ENCODE results near the gene PSMD11.
A peak's percentile ranks its signal among the peaks of the same experiment; 100 is the strongest.
"Not testable (repeated sequence)": the region's sequence is repeated elsewhere in the genome, so short reads cannot be mapped to it uniquely, and the experiment has no call there.

The PSMD11 gene

DNA sequence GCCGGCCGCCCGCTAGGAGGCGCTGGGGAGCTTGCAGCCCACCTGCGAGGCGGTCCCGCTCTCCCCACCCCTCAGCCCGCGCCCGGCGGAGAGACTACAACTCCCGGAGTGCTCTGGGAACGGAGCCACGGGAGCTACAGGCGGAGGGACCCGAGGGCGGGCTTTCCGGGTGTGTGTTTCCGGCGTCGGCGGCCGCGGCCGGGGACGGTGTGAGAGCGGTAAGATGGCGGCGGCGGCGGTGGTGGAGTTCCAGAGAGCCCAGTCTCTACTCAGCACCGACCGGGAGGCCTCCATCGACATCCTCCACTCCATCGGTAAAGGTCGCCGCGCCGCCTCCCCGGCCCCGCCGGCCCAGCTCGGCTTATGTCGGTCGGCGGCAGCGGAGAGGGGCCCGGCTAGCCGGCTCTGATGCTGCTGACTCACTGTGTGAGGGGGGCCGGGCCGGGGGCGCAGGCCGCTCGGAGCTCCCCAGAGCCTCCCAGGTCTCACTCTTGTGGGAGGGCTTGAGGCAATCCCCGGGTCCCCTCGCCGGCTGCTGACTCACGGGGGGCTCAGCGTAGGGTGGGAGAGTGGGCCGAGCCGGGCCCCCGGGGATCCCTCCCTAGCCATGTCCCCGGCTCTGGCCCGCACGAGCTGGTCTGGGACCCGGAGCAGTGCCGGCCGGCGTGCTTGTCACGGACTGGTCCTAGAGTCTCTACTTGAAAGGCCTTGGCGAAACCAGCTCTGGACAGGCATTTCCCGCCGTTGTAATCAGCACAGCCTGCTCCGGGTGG lies at the start of gene PSMD11:
Gene PSMD11, plus strand, starts transcription at position 210 of the 773 bp plus-strand sequence. Its CDS starts 14 bp downstream, at position 224.
- peak; percentile 95 for DNase-seq (ENCODE audit: low spot score)

DNA sequence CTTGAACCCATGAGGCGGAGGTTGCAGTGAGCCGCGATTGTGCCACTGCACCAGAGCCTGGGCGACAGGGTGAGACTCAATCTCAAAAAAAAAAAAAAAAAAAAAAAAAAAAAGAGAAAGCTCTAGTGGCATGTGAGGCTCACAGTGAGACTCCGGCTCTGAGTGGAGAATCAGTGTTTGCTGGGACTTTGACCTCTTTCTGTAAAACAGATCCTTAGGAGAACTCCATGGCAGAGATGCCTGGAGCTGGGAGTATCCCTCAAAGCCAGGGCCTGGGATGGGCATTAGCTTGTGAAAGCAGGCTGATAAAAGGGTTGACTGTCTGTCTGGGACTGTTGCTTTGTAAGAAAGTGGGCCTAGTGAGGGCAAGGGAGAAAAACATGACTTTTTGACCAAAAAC lies 48.0 kb upstream of the PSMD11 start:
- DNase-seq (ENCODE audit: low spot score), result no peak

DNA sequence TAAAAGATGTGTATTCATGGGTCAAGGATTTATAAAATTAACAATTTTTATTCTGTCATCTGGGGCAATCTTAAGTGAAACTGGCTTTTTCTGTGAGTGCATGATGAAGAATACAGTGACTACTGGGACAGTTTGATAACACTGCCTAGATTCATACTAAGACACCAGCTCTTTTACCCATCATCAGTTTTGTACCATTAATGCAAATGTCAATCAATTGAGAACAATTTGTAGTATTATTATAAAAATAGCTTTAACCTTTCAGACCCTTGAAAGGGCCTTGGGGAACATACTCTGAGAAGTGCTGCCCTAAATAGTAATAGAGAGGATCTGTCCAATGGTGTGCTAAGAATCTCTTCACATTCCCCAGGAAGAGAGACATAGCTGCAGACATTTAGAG lies 45.4 kb upstream of the PSMD11 start:
- no peak for DNase-seq (ENCODE audit: low spot score)

DNA sequence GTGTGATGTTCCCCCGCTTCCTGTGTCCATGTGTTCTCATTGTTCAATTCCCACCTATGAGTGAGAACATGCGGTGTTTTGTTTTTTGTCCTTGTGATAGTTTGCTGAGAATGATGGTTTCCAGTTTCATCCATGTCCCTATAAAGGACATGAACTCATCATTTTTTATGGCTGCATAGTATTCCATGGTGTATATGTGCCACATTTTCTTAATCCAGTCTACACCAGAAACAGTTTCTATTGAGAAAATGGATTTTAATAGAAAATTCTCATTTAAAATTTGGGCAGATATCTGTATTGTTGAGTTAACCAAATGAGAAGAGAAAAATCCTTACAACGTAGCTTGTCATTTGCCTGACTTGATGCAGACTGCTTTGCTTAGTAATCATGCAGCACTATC lies 34.2 kb upstream of the PSMD11 start:
- not testable (repeated sequence) for DNase-seq (ENCODE audit: low spot score)

DNA sequence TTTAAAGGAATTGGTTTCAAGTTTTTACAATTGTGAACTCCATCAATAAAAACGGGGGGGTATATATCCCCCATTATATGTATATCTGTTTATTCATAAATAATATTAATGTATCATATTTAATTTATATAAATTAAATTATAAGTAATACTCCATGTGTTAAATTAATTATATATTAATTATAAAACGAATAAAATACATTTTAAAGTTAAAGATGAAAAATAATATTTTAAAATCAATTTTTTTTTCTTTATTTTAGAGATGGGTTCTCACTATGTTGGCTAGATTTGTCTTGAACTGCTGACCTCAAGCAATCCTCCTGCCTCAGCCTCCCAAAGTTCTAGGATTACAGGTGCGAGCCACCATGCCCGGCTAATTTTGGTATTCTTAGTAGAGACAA lies 17.4 kb upstream of the PSMD11 start:
- no peak for DNase-seq (ENCODE audit: low spot score)

DNA sequence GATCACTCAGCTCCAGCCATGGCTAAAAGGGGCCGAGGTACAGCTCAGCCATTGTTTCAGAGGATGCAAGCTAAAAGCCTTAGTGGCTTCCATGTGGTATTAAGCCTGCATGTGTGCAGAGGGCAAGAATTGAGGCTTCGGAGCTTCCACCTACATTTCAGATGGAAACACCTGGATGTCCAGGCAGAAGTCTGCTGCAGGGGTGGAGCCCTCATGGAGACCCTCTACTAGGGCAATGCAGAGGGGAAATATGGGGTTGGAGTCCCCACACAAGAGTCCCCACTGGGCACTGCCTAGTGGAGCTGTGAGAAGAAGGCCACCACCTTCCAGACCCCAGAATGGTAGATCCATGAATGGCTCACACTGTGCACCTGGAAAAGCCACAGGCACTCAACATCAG lies 14.7 kb upstream of the PSMD11 start:
- DNase-seq (ENCODE audit: low spot score), result no peak

DNA sequence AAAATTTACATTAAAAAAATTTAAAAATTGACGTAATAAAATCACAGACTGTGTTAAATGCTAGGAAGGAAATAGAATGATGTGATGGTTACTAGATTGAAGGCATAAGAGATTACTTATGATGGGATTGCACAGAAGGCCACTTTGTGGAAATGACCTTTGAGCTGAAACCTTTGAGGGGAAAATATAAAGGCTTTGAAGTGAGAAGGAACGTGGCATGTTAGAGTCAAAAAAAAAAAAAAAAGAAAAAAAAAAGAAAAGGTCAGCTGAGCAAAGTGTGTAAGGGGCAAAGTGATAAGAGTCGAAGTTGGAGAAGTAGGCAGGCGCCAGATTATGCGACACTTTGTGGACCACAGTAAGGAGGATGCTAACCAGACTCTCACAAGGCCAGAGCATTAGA lies 3.6 kb upstream of the PSMD11 start:
- no peak for DNase-seq (ENCODE audit: low spot score)

DNA sequence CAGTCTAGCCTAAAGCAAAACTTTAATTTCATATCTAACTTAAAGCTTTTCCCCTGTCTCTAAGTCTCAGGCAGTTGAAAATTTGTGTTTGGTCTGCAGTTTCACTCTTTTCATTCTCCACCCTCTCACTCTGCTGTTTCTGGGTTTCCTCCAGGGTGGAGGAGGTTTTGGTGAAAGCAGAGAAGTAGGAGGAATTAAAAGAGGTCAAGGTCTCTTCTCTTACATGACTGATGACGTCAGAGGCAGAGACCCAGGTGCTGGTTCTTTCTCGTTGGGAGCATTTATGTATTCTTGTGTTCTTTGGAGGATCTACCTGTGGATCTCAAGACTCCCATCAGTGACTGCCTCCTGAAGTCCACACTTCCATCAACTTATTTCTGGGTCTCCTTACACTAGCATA lies 2.4 kb upstream of the PSMD11 start:
- no peak for DNase-seq (ENCODE audit: low spot score)

DNA sequence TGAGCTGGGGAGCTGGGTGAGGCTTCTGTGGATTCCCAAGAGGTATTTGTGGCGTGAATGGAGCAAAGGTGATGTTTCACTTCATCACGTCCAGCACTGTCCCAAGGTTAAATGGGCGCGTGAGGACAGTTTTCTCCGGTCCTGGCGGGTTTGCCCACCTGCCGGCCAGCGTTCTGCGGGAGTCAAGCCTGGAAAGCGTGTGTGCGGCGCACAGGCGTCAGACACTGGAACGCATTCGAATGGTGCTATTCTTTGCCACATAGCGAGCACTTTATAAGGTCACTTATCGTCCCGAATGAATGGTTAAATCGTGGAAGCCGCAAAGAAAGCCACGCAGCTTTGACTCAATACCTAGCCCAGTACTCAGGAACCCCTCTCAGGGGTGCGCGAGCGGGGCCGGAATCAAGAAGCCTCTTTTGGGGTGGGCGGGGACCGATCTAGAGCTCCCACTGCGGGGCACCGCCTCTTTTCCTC lies 446 bp upstream of the PSMD11 start:
- DNase-seq (ENCODE audit: low spot score), result no peak

DNA sequence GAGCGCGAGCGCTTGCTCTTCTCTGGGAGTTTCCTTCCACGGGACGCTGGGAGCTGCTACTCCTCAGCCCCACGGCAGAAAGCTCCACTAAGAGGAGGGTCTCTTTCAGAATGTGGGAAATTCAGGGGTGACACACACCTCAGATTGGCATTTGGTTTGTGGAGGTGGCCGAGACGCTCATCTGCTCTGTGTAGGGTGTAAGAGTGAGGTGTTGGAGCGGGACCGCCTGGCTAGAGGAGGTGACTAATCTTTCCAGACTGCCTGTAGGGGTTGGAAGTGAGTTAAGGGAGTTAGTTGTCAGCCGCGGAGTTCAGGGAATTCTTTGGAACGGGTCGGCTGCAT lies 735 bp downstream of the PSMD11 start:
- DNase-seq (ENCODE audit: low spot score), result no peak

DNA sequence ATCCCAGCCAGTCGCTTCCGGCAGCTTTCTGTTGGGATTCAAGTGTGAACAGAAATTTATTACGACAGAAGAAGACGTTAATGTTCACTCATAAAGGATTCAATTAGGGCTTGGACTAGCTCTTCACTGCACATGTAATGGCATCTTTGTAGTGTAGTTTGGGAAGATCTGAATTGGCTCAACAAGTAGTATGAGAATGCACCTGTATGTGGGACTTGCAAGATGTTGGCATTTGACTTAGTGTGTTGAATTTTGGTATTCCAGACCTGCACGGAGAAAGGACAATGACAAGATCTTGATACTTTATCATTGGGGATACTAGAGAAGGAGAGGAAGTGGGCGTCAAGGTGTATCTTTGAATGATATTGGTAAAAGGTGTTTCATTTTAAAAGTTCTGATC lies 1.2 kb downstream of the PSMD11 start:
- no peak for DNase-seq (ENCODE audit: low spot score)

DNA sequence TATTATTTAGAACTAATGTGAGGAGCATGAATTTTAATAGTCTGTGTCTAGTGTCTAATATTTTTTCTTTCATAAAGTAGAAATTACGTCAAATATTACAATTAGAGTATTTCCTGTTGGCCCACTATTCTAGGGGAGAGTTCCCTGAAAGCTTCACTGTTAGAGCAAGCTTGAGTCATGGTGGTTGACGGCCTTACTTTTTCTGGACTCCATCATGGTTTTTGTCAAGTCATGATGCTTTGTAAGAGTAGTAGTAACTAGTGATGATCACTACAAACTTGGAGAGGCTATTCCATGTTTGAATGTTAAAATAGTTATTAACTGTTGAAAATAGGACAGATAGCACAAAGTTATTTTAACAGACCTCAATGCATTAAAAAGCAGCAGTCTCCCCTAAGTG lies 1.7 kb downstream of the PSMD11 start:
- DNase-seq (ENCODE audit: low spot score), result no peak

DNA sequence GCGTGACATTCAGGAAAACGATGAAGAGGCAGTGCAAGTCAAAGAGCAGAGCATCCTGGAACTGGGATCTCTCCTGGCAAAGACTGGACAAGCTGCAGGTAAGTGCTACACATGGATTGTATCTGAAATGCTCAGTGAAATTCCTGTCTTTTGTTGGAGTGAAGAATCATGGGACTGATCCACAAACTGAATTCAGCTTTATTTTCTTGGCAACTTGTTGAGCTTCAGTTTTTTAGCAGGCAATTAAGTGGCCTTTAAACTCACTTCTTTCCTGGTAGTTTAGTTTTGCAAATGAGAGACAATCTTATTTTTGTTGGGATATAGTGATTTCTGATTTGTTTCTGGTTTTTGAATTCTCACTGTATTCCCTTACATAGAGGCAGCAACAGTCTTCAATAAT lies 2.6 kb downstream of the PSMD11 start:
- DNase-seq (ENCODE audit: low spot score), result no peak

DNA sequence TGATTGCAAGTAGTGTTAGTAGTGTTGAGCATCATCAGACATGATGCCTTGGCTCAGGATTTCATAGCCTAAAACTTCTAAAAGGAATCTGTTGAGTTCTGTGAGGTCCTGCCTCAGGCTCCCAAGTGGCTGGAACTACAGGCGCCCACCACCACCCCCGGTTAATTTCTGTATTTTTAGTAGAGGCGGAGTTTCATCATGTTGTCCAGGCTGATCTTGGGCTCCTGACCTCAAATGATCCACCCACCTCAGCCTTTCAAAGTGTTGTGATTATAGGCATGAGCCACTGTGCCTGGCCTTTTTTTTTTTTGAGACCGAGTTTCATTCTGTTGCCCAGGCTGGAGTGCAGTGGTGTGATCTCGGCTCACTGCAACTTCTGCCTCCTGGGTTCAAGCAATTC lies 5.7 kb downstream of the PSMD11 start:
- no peak for DNase-seq (ENCODE audit: low spot score)

DNA sequence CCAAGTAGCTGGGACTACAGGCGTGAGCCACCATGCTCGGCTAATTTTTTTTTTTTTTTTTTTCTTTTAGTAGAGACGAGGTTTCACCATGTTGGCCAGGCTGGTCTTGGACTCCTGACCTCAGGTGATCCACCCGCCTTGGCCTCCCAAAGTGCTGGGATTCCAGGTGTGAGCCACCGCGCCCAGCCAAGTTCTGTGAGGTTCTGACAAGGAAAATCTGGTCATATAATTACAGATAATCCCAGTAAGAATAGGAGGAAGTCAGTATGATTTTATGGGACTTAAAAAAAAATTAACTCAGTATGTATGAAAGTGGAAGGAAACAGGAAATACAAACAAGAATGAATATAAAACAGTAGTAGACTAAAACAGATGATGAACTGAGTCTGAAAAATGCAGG lies 6.1 kb downstream of the PSMD11 start:
- DNase-seq (ENCODE audit: low spot score), result not testable (repeated sequence)

DNA sequence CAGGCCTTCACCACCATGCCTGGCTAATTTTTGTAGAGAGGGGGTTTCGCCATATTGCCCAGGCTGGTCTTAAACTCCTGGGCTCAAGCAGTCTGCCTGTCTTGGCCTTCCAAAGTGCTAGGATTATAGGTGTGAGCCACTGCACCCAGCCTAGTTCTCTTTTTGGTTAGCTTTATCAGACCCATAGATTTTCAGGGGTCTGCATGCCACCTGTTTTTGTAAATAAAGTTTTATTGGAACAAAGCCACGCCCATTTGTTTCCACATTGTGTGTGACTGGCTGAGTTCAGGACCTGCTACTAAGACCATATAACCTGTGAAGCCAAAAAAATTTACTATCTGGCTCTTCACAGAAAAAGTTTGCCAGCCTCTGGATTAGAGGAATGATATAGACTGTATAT lies 7.6 kb downstream of the PSMD11 start:
- no peak for DNase-seq (ENCODE audit: low spot score)

DNA sequence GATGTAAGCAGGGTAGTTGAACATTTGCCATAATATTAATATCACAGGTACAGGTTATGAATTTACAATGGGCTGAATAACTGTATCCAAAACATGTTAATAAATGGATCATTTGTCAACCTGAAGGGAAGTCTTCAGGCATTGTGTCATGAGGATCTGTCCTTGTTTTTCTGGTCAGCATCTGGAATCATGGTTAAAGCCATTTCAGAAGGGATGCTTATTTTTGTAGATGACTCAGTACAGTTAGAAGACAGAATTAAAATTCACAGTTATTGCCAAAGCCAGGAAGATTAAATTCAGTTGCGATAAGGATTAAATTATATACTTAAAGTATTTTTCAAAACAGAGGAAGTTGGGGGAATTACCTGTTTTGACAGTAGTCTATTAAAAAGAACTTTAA lies 8.0 kb downstream of the PSMD11 start:
- no peak for DNase-seq (ENCODE audit: low spot score)

DNA sequence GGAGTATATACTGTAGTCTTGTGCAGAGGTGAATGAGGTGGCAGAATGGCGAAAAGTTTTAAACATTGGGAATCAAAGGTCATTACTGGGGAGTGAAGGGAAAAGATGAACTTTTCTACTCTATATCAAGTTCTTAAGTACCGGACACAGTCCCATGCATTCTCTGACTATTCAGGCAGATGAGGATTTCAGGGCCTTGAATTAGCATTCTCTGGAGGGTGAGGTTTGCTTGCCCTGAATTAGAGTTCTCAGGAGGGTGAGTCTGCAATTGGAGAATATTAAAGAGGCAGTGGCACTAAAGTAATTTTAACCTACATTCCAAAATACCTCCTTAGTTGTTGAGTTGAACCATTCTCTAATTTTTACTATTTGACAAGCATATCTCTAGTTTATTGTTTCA lies 9.1 kb downstream of the PSMD11 start:
- no peak for DNase-seq (ENCODE audit: low spot score)

DNA sequence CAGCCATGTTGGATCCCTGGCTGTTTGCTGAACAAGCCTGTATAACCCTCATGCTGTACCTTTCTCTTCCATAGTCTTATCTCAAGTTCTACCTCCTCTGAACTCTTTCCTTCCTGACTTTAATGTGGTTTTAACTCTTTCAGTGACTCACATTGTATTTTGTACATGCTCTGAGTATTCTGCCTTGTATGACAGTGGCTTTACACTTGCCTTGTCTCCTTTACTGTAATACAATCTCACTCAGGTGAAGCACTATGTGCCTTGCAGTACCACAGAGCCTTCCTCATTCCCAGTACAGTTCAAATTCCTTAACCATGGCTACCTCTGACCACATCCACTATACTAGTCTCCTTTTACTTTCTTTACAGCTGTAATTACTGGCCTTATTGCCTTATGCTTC lies 14.1 kb downstream of the PSMD11 start:
- no peak for DNase-seq (ENCODE audit: low spot score)

DNA sequence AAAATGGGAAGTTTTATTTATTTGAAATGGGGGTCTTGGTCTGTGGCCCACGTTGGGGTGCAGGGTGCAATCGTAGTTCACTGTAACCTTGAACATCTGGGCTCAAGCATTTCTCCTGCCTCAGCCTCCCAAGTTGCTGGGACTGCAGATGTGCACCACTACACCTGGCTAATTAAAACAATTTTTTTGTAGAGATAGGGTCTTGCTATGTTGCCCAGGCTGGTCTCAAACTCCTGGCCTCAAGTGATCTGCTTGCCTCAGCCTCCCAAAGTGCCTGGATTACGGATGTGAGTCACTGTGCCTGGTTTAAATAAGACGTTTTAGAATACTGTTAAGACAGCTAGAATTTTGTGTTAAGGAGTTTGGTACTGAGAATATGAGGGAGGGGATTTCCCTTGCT lies 15.7 kb downstream of the PSMD11 start:
- no peak for DNase-seq (ENCODE audit: low spot score)

DNA sequence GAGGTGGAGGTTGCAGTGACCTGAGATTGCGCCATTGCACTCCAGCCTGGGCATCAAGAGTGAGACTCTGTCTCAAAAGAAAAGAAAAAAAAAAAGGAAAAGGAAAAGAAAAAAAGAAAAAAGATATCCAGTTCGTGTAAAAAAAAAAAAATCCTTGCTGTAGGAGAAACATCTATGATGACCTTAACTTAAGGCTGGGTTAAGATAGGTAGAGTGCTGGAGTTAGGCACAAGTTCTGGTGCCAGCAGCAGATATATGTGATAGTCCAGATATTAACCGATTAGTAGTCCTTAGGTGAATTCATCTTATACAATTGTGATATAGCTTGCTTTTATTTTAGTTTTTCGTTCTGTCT lies 17.2 kb downstream of the PSMD11 start:
- DNase-seq (ENCODE audit: low spot score), result no peak

DNA sequence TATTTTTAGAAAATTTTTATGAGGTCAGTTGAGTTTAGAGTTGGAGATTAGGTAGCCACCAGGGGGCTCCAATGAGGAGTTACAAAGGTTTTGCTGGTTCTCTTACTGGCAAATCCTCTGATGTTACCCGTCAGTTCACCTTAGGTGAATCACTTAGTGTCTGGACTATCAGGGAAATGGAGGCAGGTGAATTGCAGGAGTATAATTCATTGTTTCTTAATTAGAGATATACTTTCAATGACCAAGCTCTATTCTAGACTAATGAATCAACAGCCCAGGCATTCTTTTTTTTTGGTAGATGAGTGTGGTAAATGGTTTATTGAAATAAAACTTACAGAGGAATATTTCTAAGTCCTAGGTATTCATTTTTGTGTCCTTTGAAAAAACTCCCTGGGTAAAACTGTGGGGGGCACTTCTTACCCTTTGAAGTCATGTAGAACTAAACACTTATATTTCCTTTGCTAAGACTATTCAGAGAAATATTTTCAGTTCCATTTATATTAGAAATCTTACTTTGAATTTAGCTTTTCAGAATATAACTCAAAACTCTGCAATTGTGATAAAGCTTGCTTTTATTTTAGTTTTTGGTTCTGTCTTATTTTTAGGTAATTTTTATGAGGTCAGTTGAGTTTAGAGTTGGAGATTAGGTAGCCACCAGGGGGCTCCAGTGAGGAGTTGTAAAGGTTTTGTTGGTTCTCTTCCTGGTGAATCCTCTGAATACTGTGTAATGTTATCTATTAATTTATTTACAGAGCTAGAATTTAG lies 17.7 kb downstream of the PSMD11 start:
- DNase-seq (ENCODE audit: low spot score), result peak; percentile 44

DNA sequence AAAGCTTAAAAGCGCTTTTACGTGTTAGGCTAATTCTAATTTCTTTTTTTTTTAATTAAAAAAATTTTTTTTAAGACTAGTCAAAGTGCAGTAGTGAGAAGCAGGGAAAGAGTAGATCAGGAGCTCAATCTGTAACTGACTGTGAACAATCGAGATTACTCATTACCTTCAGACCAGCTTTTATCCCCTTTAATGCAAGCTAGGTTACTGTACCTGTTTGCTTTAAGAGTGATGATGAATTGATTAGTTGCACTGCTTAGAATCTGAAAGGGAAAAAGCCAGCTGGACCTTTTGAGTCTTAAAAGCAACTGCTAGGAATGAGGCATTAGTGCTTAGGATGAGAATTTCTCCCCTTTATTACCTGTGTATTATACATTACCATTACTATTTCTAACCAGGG lies 19.0 kb downstream of the PSMD11 start:
- DNase-seq (ENCODE audit: low spot score), result no peak

DNA sequence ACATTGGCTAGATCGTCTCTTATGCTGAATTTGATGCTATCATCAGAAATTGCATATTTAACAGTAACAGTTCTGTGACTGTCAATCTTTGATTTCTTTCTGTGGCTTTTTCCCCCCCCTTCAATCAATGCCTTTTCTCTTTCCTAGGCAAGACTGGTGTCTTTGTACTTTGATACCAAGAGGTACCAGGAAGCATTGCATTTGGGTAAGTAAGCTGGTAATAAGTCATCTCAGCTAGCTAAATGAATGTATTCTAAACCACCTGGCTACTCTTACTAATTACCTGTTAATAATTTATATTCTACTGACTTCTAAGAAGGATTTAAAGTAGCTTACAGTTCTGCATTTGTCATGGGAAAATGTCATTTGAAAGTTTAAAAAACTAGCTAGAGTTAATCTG lies 20.1 kb downstream of the PSMD11 start:
- DNase-seq (ENCODE audit: low spot score), result no peak
